Stimulated activated CD4-positive, alpha-beta T cell treated with anti-CD3 and anti-CD28 coated beads, Interleukin-15, amount 100 ng/mL, for 24 hours (primary cell): ENCODE data around the gene SLC24A3.

ENCODE experiments used
- DNase-seq: peaks from one replicate; pipeline ENCODE4 v3.0.0-alpha.2; 2020

Gene SLC24A3

DNA sequence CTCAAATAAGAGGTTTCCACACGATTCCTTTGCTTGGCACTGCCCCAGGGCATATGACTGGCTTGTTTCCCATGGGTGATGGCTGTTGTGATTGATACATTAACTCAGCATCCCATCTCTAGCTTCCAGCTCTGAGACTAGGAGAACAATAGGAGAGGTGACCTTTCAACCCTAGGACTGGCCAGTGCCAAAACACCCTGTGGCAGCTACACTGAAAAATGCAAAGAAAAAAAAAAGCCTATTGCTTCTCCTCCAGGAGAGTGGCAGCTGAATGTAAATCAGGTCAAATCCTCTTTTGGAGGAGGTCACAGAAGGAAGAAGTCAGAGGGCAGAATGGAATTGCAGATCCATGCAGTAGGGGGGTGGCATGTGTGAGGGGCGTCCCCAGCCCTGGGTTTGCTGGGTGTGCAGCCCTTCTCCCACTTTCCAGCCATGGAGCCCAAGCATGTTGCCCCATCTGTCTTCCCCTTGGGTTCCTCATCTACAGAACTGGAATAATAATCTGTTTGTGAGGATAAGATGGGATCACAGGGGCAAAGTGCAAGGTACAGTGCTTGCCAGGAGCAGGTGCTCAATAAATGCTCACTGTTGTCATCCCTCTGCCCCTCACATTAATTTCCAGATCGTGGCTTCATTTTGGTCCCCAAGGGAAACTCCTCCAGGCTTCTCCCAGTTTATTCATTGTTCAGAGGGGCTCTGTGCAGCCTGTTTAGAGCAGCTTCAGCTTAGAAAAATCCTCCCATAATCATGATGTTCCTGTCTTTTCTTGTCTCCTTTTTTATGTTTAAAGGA, 300.6 kb downstream of the SLC24A3 start:
- no peak for DNase-seq

GRCh38 chr20:19515074-19515473, 302.6 kb downstream of the SLC24A3 start:
- DNase-seq: no peak

DNA sequence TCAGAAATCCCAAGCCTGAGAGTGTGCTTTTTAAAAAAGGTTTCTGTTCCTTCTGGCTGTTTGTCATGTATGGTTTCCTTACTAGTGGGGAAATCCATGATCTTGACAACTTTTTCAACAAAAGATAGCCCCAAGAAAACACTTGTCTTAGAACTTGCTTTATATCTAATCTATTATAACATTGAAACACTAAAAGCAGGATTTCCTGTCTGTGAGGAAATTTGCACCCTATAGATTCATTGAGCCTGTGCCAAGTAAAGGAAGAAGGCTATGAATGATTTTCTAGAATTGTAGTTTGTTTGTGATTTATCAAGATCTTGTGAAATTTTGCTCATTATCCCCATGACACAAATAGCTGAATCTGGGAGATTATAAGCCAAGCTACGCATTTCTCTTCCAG, 307.0 kb downstream of the SLC24A3 start:
- DNase-seq: no peak

GRCh38 chr20:19520261-19520660, 307.8 kb downstream of the SLC24A3 start:
- no peak for DNase-seq

- DNase-seq: peak; percentile 11
Observed at GRCh38 chr20:19522071-19522801, 309.8 kb downstream of the SLC24A3 start.

DNA sequence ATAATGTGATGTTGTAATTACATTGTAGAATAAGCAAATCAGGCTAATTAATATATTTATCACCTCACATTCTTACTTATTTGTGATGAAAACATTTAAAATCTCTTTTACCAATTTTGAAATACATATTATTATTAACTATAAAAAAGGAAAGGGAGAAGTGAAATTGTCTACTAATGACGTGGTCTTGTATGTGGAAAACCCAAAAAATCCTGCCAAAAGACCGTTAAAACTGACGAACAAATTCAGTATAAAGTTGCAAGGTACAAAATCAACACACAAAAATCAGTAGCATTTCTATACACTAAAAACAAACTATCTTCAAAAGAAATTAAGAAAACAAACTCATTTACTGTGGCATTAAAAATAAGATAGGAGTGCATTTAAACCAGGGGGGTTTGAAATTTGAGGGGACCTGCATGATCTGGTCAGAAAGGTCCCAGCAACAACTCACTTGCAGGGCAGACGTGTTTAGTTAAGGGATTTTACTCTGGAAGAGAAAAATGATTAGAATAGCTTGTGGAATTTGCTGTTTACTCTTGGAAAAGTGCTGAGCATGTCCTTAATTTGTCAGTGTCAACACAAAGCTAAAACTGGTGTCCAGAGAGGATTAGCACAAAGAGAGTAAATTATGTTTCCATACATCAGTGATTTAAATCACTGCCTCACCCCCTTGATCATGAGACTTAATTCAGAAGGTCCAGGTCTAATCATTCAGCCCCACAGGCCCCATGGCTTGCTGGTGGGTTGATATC, 310.6 kb downstream of the SLC24A3 start:
- no peak for DNase-seq

GRCh38 chr20:19524691-19525090, 312.2 kb downstream of the SLC24A3 start:
- no peak for DNase-seq

GRCh38 chr20:19527509-19527908, 315.1 kb downstream of the SLC24A3 start:
- no peak for DNase-seq

GRCh38 chr20:19528286-19529030, 316.0 kb downstream of the SLC24A3 start:
- DNase-seq: no peak

DNA sequence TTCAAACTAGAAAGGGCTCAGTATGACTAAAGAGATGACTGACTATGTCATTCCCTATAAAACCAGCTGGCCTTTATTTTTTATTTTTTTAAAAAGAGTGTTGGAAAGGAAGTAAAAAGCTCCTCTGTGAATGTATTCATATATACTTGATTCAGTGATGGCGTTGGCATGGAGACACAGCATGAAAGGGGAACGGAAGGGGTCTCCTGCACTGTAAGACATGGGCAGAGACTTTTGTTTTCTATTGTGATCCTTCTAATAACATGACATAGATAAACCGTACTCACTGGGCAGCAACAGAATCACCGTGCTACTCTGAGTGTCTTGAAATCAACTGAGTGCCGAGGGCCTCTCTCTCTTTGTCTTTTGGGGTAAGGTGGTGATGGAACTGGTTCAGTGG, 317.6 kb downstream of the SLC24A3 start:
- no peak for DNase-seq

DNA sequence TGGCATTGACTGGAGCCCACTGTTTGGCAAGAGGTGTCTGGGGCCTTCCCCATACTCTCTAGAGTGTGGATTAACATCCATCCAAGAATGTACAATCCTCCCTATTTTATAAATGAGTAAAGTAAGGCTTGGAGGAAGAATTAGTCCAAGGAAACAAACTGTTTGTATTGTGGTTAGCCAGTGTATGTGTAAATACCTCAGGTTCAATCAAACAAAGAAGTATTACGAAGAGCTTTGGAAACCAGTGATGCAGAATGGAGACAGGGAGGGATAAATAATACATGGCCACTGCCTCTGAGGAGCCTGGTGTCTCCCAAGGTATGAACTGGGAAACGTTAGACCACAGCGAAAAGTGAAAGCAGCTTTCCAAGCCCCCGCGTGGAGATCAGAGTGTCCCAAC, 319.0 kb downstream of the SLC24A3 start:
- DNase-seq: no peak

DNA sequence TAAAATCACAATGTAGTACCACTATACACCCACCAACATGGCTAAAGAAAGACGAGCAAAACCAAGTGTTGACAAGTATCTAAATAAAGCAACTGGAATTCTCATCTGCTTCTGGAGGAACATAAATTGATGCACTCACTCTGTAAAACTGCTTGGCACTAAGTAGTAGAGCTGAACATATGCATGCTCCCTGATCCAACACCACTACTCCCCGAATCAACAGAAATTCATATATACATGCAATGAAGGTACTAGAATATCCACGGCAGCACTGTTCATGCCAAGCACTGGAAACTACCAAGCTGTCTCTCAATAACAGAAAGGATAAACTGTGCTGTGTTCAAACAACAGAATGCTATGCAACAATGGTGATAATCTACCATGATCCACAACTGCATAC, 326.1 kb downstream of the SLC24A3 start:
- DNase-seq: no peak

DNA sequence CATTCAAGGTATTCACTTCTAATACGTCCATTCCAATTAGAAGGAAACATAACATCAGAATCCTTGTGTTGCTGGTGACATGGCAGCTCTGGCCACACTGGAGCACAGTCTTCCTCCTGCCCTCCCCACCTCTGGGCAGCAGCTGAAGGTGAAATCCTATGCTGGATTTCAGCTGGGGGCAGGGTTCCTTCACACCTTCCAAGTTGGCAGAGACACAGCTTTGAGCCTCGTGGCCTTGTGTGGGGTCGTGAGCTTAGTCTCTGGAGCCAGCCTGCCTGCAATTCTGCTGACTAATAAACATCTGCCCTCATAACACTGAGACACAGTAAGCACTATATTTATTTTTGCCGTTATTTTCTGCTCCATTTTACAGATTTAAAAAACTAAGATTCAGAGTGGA, 326.7 kb downstream of the SLC24A3 start:
- DNase-seq: no peak

DNA sequence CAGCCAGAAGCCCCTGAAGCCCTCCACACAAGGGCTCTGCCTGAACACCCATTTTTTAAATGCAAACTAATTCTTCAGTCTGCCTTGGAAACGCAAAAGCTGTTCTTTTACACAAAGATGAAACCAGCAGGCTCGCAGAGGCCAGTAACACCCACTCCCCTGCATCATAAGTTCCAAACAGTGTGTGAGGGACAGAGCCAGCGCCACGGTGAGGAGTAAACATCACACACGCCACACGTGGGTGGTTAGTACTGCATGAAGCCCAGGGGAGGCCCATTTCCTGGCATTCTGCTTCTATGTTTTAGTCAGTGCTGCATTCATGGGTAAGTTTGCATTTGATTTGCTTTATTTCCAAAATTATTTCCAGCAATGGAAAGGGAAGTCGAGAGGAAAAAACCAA, 327.9 kb downstream of the SLC24A3 start:
- peak; percentile 54 for DNase-seq

DNA sequence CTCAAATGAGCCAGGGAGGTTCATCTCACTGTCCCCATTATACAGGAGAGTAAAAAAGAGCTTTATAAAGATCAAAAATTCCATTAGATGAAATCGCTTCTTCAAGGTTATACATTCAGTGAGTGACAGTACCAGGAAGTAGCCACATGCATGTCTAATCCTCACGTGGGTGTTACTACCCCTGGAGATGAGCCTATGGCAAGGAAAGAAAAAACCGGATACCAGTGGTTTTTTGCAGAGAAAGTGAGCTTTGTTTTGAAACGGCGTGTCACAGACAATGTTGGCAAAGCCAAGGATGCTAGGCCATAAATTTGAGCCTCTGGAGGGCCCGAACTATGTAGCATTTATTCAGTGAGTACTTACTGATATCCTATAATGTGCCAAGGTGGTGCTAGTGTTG, 330.7 kb downstream of the SLC24A3 start:
- DNase-seq: no peak

- no peak for DNase-seq
Observed at GRCh38 chr20:19544684-19545083, 332.2 kb downstream of the SLC24A3 start.

DNA sequence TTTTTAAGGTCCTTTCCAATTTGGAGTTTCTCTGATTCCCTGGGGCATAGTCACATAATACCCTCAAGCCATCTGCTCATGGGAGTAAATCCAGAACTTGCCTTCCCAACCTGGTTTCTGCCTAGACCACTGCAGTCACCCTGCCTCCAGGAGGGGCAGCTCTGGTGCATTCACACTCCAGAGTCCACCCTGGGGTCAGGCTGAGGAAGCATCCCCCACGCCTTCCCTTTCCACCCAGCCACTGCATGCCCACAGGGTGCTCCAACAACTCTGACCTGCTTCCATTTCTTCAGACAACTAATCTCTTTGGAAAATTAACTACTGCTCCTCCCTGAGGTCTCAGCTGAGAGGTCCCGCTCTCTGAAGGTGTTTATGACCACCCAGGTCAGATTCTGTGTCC, 334.2 kb downstream of the SLC24A3 start:
- DNase-seq: no peak

DNA sequence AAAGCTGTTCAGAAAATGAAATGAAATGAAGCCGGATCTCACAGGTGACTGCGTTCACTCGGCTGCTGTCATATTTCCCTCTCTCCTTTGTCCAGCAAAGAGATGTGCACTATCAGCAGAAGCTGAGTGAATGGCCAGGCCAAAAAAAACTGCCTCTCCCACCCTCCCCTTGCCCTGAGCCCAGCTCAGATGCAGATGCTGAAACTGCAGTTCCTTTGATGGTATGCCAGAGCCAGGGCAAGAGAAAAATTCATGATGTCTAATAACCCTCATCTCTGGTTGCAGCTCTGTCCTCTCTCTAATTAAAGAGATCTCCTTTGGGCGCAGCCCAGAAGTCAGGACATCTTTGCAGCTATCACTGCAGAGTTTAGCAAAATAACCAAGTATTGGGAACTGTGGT, 335.1 kb downstream of the SLC24A3 start:
- DNase-seq: no peak

- DNase-seq: no peak
Observed at GRCh38 chr20:19549896-19550295, 337.5 kb downstream of the SLC24A3 start.

DNA sequence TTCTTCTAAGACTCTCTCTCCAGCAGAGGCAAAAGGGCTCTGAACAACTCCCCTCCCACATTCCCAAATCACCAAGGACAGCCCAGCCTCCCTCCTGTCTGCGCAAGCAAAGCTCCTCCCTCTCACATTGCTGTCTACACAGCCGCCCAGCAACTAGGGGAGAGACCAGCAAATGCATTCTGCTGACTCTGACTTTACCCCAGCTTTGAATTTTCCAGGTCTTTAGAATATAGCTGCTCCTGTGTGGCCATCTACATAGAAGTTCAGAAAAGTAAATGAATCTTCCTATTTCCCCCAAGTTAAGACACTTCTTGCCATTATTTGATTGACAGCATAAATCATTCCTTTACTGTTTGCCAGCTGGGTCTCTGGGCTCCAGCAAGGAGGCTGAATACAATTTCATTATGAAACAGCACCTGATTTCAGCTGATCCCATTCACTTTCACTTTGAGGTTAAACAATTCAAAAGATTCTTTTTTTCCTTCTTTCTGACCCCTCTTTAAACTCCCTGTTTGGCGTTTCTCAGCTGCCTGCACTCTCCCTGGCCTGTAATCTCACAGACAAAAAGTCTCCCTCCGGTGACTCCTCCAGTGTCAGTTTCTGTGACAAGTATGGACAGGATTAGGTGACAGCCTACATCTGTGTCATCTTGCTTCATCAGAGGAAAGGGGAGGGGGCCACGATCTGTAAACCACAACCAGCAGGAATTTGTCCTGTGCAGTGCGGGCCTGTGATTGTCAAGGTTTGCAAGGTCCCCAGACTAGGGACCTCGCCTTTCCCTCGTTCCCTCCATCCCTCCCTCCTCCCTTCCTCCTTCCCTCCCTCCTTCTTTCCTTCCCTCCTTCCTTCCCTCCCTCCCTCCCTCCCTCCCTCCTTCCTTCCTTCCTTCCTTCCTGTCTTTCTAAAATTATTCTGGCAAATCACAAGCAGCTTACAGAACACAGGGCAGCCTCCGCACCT, 340.1 kb downstream of the SLC24A3 start:
- DNase-seq: no peak

DNA sequence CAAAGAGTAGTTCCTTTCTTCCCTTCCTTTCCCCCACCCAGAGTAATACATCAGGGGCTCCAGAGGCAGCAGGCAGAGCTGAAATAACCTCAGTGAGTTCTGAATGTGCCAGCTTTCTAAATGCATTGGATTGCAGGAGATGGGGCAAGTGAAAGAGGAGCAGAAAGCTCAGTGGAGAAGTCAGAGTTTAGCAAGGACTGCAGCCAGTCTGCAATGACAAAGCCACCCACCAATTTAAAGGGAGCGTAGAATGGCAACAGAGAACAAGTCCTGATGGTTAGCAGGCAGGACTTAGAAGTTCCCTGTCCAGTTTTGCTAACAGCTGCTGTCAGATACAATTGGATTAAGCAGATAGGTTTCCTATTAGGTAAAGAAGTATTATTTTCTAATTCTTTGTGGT, 342.2 kb downstream of the SLC24A3 start:
- DNase-seq: no peak

DNA sequence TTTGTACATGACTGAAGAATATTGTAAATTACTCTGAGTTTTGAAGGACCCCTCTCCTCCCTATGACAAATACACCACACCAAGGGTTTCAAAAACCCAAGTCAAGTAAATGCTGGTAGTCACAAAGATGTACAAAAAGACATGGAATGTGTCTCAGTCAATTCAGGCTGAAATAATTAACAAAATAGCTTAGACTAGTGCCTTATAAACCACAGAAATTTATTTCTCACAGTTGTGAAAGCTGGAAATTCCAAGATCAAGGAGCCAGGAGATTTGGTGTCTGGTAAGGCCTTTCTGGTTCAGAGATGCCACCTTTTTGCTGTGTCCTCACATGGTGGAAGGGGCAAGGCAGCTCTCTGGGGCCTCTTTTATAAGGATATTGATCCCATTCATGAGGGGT, 343.3 kb downstream of the SLC24A3 start:
- no peak for DNase-seq
